CD14-positive monocyte (primary cell): Measurements from ENCODE around the gene MALRD1. TPM values are rescaled to one million over a fixed set of nuclear protein-coding genes. Genes with fewer than 3 reads are reported as not detected.

Experiments
- DNase-seq, 3 donors: peaks; one replicate each; pipeline ENCODE4 v3.0.0-alpha.2; 2011 to 2022
- H2AFZ ChIP-seq: 2 replicates; pipeline ENCODE4 v1.6.0; 2012; ENCODE audit warnings: mild to moderate bottlenecking, low read depth, low read length, inconsistent platforms; ENCODE audit not compliant: insufficient read depth, poor library complexity, severe bottlenecking
- H3K27ac ChIP-seq, 2 donors: 1 replicate in 1 of 2; 2 replicates in 1 of 2; pipeline ENCODE4 v1.5.1; 2012 to 2013; ENCODE audit warnings: low read length in 2 of 2, control low read depth in 1 of 2, inconsistent platforms in 1 of 2, low read depth in 1 of 2, mild to moderate bottlenecking in 1 of 2
- H3K27me3 ChIP-seq, 2 donors: one replicate each; pipeline versions ENCODE4 v1.6.0 to v1.6.1; 2011 to 2013; ENCODE audit warnings: low read length in 2 of 2; ENCODE audit not compliant: control insufficient read depth in 2 of 2, insufficient read depth in 2 of 2
- H3K36me3 ChIP-seq, 2 donors: replicated peaks in 1 of 2; 1 replicate in 1 of 2; 2 replicates in 1 of 2; pipeline versions ENCODE4 v1.5.1 to v1.6.1; 2012 to 2013; ENCODE audit warnings: low read length in 2 of 2, control low read depth in 1 of 2, inconsistent platforms in 1 of 2, mild to moderate bottlenecking in 1 of 2; ENCODE audit not compliant: insufficient read depth in 2 of 2, control insufficient read depth in 1 of 2
- H3K4me1 ChIP-seq, 2 donors: 1 replicate in 1 of 2; 2 replicates in 1 of 2; pipeline versions ENCODE4 v1.5.1 to v1.6.1; 2012 to 2013; ENCODE audit warnings: low read length in 2 of 2, control low read depth in 1 of 2, inconsistent platforms in 1 of 2, mild to moderate bottlenecking in 1 of 2, moderate library complexity in 1 of 2; ENCODE audit not compliant: insufficient read depth in 2 of 2, control insufficient read depth in 1 of 2
- H3K4me2 ChIP-seq: replicated peaks from 2 replicates; pipeline ENCODE3; 2012; ENCODE audit warnings: low read length, moderate library complexity, mild to moderate bottlenecking; ENCODE audit not compliant: poor library complexity, severe bottlenecking; ENCODE audit errors: extremely low read depth
- H3K4me3 ChIP-seq, 3 experiments: fragments of 200-600 bp in 1 of 3; sonication (generic) in 1 of 3; replicated peaks in 1 of 3; 1 replicate in 2 of 3; 2 replicates in 1 of 3; pipeline ENCODE4 v1.5.1; 2011 to 2013; ENCODE audit warnings: low read length in 3 of 3, mild to moderate bottlenecking in 3 of 3, control low read depth in 2 of 3, low read depth in 2 of 3, inconsistent platforms in 1 of 3, moderate library complexity in 1 of 3
- H3K79me2 ChIP-seq: 2 replicates; pipeline ENCODE4 v1.6.0; 2012; ENCODE audit warnings: mild to moderate bottlenecking, control low read depth, inconsistent platforms, low read length, moderate library complexity; ENCODE audit not compliant: insufficient read depth
- H3K9ac ChIP-seq: 2 replicates; pipeline ENCODE4 v1.6.0; 2017; ENCODE audit warnings: low read length, mild to moderate bottlenecking; ENCODE audit not compliant: insufficient read depth, poor library complexity, severe bottlenecking
- H3K9me3 ChIP-seq, 2 donors: replicated peaks in 1 of 2; 1 replicate in 1 of 2; 2 replicates in 1 of 2; pipeline versions ENCODE4 v1.5.1 to v1.6.1; 2012 to 2013; ENCODE audit warnings: low read length in 2 of 2, control low read depth in 1 of 2; ENCODE audit not compliant: control insufficient read depth in 1 of 2, insufficient read depth in 1 of 2
- H4K20me1 ChIP-seq: 2 replicates; pipeline ENCODE4 v1.6.0; 2012; ENCODE audit warnings: mild to moderate bottlenecking, low read length, control low read depth, moderate library complexity; ENCODE audit not compliant: insufficient read depth
- H3K27ac Mint-ChIP-seq, 7 donors: one replicate each; pipeline ENCODE4 v1.8.0; 2020; ENCODE audit warnings: mild to moderate bottlenecking in 7 of 7, mixed read lengths in 7 of 7, moderate library complexity in 6 of 7, inconsistent platforms in 2 of 7
- H3K27me3 Mint-ChIP-seq, 3 donors: one replicate each; pipeline ENCODE4 v1.8.0; 2021 to 2022; ENCODE audit warnings: low read depth in 3 of 3, mild to moderate bottlenecking in 3 of 3, mixed read lengths in 3 of 3, moderate library complexity in 3 of 3, inconsistent platforms in 1 of 3
- H3K36me3 Mint-ChIP-seq, 2 donors: one replicate each; pipeline ENCODE4 v1.8.0; 2020; ENCODE audit warnings: mixed read lengths in 2 of 2, inconsistent platforms in 1 of 2, mild to moderate bottlenecking in 1 of 2
- H3K4me1 Mint-ChIP-seq: one replicate; pipeline ENCODE4 v1.8.0; 2020; ENCODE audit warnings: mild to moderate bottlenecking, mixed read lengths
- H3K4me3 Mint-ChIP-seq, 2 donors: one replicate each; pipeline ENCODE4 v1.8.0; 2020; ENCODE audit warnings: mild to moderate bottlenecking in 2 of 2, mixed read lengths in 2 of 2, moderate library complexity in 1 of 2
- H3K9me3 Mint-ChIP-seq, 7 donors: one replicate each; pipeline ENCODE4 v1.8.0; 2020 to 2022; ENCODE audit warnings: mixed read lengths in 7 of 7, mild to moderate bottlenecking in 6 of 7, moderate library complexity in 6 of 7, inconsistent platforms in 2 of 7
- WGBS: methylation state at CpG from one replicate; pipeline ENCODE4 v1.1.5; 2013; ENCODE audit warnings: missing lambda C conversion rate; ENCODE audit not compliant: insufficient coverage; 5-methylcytosine and 5-hydroxymethylcytosine counted together
- intact Hi-C, 2 donors: fragments of 100-400 bp; cut with micrococcal nuclease; formaldehyde crosslinking; loops; one replicate each; pipeline versions ENCODE4 v1.15.0 to v1.15.1; 2023
- polyA plus RNA-seq, 3 donors: library from polyadenylated mRNA; depleted of rRNA in 1 of 3; unstranded in 2 of 3; stranded (reverse) in 1 of 3; fragments of 300-500 nt in 2 of 3; fragments of >200 nt in 1 of 3; fragmentation: Illumina TruSeq in 2 of 3; gene quantifications; 1 replicate in 2 of 3; 2 replicates in 1 of 3; pipeline ENCODE4 v1.2.3, GENCODE V29; 2012 to 2021
- TF ChIP-seq, protein P1 (sequence below): fragments of 200-600 bp; IDR thresholded peaks from one replicate; pipeline ENCODE4 v1.8.0; 2022; ENCODE audit warnings: antibody characterized with exemption, mild to moderate bottlenecking

The MALRD1 gene
- polyA plus RNA-seq, 3 donors = not detected

GRCh38 chr10:19611775-19612174, 563.2 kb downstream of the MALRD1 start:
- Histone ChIP-seq H3K9me3 (peaks cover 0 to 3% of the 10 kb centered on the region in 2 donors), H3K9ac (no peak overlapping the region), H4K20me1 (no peaks in the 10 kb centered on the region), H2AFZ (no peak overlapping the region), H3K27ac (no peak overlapping the region), H3K4me3 (no peak overlapping the region), H3K79me2 (no peaks in the 10 kb centered on the region), H3K27me3 (no peaks in the 10 kb centered on the region), H3K4me1 (no peaks in the 10 kb centered on the region), H3K36me3 (no peaks in the 10 kb centered on the region), H3K4me2 (no peak overlapping the region)
- TF ChIP-seq, protein P1, sequence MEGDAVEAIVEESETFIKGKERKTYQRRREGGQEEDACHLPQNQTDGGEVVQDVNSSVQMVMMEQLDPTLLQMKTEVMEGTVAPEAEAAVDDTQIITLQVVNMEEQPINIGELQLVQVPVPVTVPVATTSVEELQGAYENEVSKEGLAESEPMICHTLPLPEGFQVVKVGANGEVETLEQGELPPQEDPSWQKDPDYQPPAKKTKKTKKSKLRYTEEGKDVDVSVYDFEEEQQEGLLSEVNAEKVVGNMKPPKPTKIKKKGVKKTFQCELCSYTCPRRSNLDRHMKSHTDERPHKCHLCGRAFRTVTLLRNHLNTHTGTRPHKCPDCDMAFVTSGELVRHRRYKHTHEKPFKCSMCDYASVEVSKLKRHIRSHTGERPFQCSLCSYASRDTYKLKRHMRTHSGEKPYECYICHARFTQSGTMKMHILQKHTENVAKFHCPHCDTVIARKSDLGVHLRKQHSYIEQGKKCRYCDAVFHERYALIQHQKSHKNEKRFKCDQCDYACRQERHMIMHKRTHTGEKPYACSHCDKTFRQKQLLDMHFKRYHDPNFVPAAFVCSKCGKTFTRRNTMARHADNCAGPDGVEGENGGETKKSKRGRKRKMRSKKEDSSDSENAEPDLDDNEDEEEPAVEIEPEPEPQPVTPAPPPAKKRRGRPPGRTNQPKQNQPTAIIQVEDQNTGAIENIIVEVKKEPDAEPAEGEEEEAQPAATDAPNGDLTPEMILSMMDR = no peak
- DNase-seq = no peak
- no peak overlapping the region for H3K27ac Mint-ChIP-seq
- H3K9me3 Mint-ChIP-seq = peaks cover 0 to 10% (median 5%) of the 10 kb centered on the region in 7 donors
- no peaks in the 10 kb centered on the region for H3K36me3 Mint-ChIP-seq
- H3K4me3 Mint-ChIP-seq = no peak overlapping the region
- intact Hi-C loops = no loop called here
- no peaks in the 10 kb centered on the region for H3K4me1 Mint-ChIP-seq
- no peaks in the 10 kb centered on the region for H3K27me3 Mint-ChIP-seq

DNA sequence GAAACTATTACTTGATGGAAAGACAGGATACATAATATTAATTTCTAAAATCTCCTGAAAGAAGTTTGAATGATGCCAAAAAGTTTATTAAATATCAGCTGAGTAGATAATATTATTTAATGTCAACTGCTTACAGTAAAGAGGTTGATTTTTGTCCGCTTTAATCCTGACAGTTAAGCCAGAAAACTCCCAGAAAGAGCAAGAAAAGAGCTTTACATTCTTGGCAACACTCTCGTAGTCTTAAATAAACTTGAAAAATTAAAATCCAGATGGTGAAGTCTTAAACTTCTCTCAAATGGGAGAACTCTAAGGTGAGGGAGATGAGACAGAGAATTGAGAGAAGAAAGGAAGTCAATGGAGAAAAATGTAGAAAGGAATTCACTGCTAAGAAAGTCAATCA, 568.4 kb downstream of the MALRD1 start:
- WGBS = no CpG with 5 or more reads among the region's 2 CpGs
- no peaks in the 10 kb centered on the region for H3K27me3 ChIP-seq
- no peaks in the 10 kb centered on the region for H4K20me1 ChIP-seq
- no peak overlapping the region for H3K9ac ChIP-seq
- peaks cover 0 to 10% (median 5%) of the 10 kb centered on the region in 7 donors for H3K9me3 Mint-ChIP-seq
- H3K27me3 Mint-ChIP-seq = peaks cover 0 to 2% (median 2%) of the 10 kb centered on the region in 3 donors
- H3K4me1 ChIP-seq = no peaks in the 10 kb centered on the region
- H3K9me3 ChIP-seq = peaks cover 0 to 3% of the 10 kb centered on the region in 2 donors
- H3K4me3 ChIP-seq = no peak overlapping the region
- no peaks in the 10 kb centered on the region for H3K36me3 Mint-ChIP-seq
- TF ChIP-seq, protein P1 = no peak
- no peak overlapping the region for H2AFZ ChIP-seq
- H3K4me2 ChIP-seq = no peak overlapping the region
- no peak overlapping the region for H3K27ac ChIP-seq
- H3K36me3 ChIP-seq = no peaks in the 10 kb centered on the region
- no peaks in the 10 kb centered on the region for H3K4me1 Mint-ChIP-seq
- H3K27ac Mint-ChIP-seq = no peak overlapping the region
- no peak overlapping the region for H3K4me3 Mint-ChIP-seq
- DNase-seq = no peak
- H3K79me2 ChIP-seq = no peaks in the 10 kb centered on the region
- intact Hi-C loops = no loop called here
